Measurements from ENCODE around the gene EGFLAM.
A peak's percentile ranks its signal among the peaks of the same experiment; 100 is the strongest.

The EGFLAM gene

GRCh38 chr5:38258319-38259061, at the start of gene EGFLAM:
Gene EGFLAM, plus strand, starts transcription at chr5:38258559. Its CDS starts 196 bp downstream, at chr5:38258755.
- peak in 1 of 2 donors; percentile 1 for DNase-seq (ENCODE audit: low read depth in 2 of 2)

GRCh38 chr5:38208782-38209378, 49.5 kb upstream of the EGFLAM start:
- DNase-seq (ENCODE audit: low read depth in 2 of 2), result peak in 1 of 2 donors; percentile 2

- DNase-seq (ENCODE audit: low read depth in 2 of 2), result no peak
Observed at GRCh38 chr5:38210676-38211353, 47.5 kb upstream of the EGFLAM start.

- DNase-seq (ENCODE audit: low read depth in 2 of 2), result no peak
Observed at GRCh38 chr5:38211354-38211710, 47.0 kb upstream of the EGFLAM start.

- no peak for DNase-seq (ENCODE audit: low read depth in 2 of 2)
Observed at GRCh38 chr5:38212307-38212706, 46.1 kb upstream of the EGFLAM start.

- no peak for DNase-seq (ENCODE audit: low read depth in 2 of 2)
Observed at GRCh38 chr5:38226091-38226490, 32.3 kb upstream of the EGFLAM start.

- DNase-seq (ENCODE audit: low read depth in 2 of 2), result no peak
Observed at GRCh38 chr5:38228914-38229313, 29.4 kb upstream of the EGFLAM start.

GRCh38 chr5:38234737-38235136, 23.6 kb upstream of the EGFLAM start:
- DNase-seq (ENCODE audit: low read depth in 2 of 2), result no peak

GRCh38 chr5:38237681-38238080, 20.7 kb upstream of the EGFLAM start:
- no peak for DNase-seq (ENCODE audit: low read depth in 2 of 2)

- no peak for DNase-seq (ENCODE audit: low read depth in 2 of 2)
Observed at GRCh38 chr5:38240212-38240611, 18.1 kb upstream of the EGFLAM start.

GRCh38 chr5:38241655-38242054, 16.7 kb upstream of the EGFLAM start:
- no peak for DNase-seq (ENCODE audit: low read depth in 2 of 2)

- no peak for DNase-seq (ENCODE audit: low read depth in 2 of 2)
Observed at GRCh38 chr5:38245307-38245706, 13.1 kb upstream of the EGFLAM start.

- no peak for DNase-seq (ENCODE audit: low read depth in 2 of 2)
Observed at GRCh38 chr5:38249301-38249700, 9.1 kb upstream of the EGFLAM start.

GRCh38 chr5:38249812-38250211, 8.5 kb upstream of the EGFLAM start:
- DNase-seq (ENCODE audit: low read depth in 2 of 2), result no peak

- no peak for DNase-seq (ENCODE audit: low read depth in 2 of 2)
Observed at GRCh38 chr5:38250763-38251448, 7.5 kb upstream of the EGFLAM start.

- no peak for DNase-seq (ENCODE audit: low read depth in 2 of 2)
Observed at GRCh38 chr5:38253759-38254158, 4.6 kb upstream of the EGFLAM start.

- DNase-seq (ENCODE audit: low read depth in 2 of 2), result no peak
Observed at GRCh38 chr5:38257308-38258041, 884 bp upstream of the EGFLAM start.

- no peak for DNase-seq (ENCODE audit: low read depth in 2 of 2)
Observed at GRCh38 chr5:38258042-38258318, 379 bp upstream of the EGFLAM start.

GRCh38 chr5:38259062-38259808, 876 bp downstream of the EGFLAM start:
- no peak for DNase-seq (ENCODE audit: low read depth in 2 of 2)

- DNase-seq (ENCODE audit: low read depth in 2 of 2), result no peak
Observed at GRCh38 chr5:38259809-38260160, 1.4 kb downstream of the EGFLAM start.

- no peak for DNase-seq (ENCODE audit: low read depth in 2 of 2)
Observed at GRCh38 chr5:38263983-38264382, 5.6 kb downstream of the EGFLAM start.

Data from stimulated activated CD4-positive, alpha-beta T cell treated with anti-CD3 and anti-CD28 coated beads, Interleukin-15, amount 100 ng/mL, for 48 hours (primary cell).